ENCODE results near the gene SPATA33.

- TF ChIP-seq CTCF (IDR thresholded peaks at IDR 0.05): no peak
- no peak for TF ChIP-seq POLR2A (IDR thresholded peaks at IDR 0.05)
These were observed 54.7 kb downstream of the SPATA33 start for GRCh38 chr16:89712274-89712781.

Measured in transverse colon (tissue), 3 donors.